Type B pancreatic cell (in vitro differentiated cells): Measurements from ENCODE around the gene AVPR2. TPM values are rescaled to one million over a fixed set of nuclear protein-coding genes. Genes with fewer than 3 reads are reported as not detected.

Experiments
- DNase-seq: peaks from one replicate; pipeline ENCODE4 v3.0.0; 2021; ENCODE audit warnings: mixed read lengths; ENCODE audit not compliant: unreplicated experiment; ENCODE audit errors: extremely low spot score
- H3K27ac Mint-ChIP-seq: 2 replicates; pipeline ENCODE4 v1.8.0; 2021; ENCODE audit warnings: mild to moderate bottlenecking, mixed read lengths
- H3K27me3 Mint-ChIP-seq: 2 replicates; pipeline ENCODE4 v1.8.0; 2021; ENCODE audit warnings: mixed read lengths
- H3K36me3 Mint-ChIP-seq: 2 replicates; pipeline ENCODE4 v1.8.0; 2021; ENCODE audit warnings: mixed read lengths
- H3K4me1 Mint-ChIP-seq: one replicate; pipeline ENCODE4 v1.8.0; 2021; ENCODE audit warnings: mixed read lengths; ENCODE audit not compliant: unreplicated experiment
- H3K4me3 Mint-ChIP-seq: 2 replicates; pipeline ENCODE4 v1.8.0; 2021; ENCODE audit warnings: mild to moderate bottlenecking, mixed read lengths
- H3K9me3 Mint-ChIP-seq: 2 replicates; pipeline ENCODE4 v1.8.0; 2021; ENCODE audit warnings: mixed read lengths
- total RNA-seq: library from RNA; stranded (reverse); gene quantifications from 2 replicates; pipeline ENCODE4 v1.2.1, GENCODE V29; 2021; ENCODE audit warnings: low replicate concordance
- TF ChIP-seq, protein P1 (sequence below): fragments of 200-600 bp; sonication (generic); conservative IDR thresholded peaks from 2 replicates; pipeline ENCODE4 v1.5.0; 2021; ENCODE audit warnings: antibody characterized with exemption, mild to moderate bottlenecking

AVPR2 gene
- total RNA-seq, 1 donor from 2014 or later = not detected

DNA sequence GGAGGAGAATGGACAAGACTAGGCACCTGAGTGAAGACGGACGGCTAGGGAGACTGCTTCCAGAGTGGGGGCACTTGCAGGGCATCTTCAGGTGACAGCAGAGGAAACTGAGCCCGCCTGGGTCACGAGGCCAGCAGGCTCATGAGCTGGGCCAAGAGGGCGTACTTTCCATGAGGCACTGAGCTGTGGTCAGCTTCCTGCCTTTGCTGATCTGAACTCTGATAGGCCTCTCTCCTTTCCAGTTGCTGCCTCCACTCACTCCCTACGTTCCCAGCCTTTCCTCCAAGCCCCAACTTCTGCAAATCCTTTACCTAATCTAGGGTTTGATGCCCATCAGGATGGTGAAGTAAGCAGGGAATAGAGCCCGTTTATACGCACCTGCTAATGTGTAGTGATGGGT, 17.1 kb upstream of the AVPR2 start:
- H3K36me3 Mint-ChIP-seq = no peaks in the 10 kb centered on the region
- no peaks in the 10 kb centered on the region for H3K4me1 Mint-ChIP-seq
- TF ChIP-seq, protein P1, sequence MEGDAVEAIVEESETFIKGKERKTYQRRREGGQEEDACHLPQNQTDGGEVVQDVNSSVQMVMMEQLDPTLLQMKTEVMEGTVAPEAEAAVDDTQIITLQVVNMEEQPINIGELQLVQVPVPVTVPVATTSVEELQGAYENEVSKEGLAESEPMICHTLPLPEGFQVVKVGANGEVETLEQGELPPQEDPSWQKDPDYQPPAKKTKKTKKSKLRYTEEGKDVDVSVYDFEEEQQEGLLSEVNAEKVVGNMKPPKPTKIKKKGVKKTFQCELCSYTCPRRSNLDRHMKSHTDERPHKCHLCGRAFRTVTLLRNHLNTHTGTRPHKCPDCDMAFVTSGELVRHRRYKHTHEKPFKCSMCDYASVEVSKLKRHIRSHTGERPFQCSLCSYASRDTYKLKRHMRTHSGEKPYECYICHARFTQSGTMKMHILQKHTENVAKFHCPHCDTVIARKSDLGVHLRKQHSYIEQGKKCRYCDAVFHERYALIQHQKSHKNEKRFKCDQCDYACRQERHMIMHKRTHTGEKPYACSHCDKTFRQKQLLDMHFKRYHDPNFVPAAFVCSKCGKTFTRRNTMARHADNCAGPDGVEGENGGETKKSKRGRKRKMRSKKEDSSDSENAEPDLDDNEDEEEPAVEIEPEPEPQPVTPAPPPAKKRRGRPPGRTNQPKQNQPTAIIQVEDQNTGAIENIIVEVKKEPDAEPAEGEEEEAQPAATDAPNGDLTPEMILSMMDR = no peak
- no peak for DNase-seq
- no peak overlapping the region for H3K27ac Mint-ChIP-seq
- no peaks in the 10 kb centered on the region for H3K9me3 Mint-ChIP-seq
- no peak overlapping the region for H3K4me3 Mint-ChIP-seq
- peaks cover 45% of the 10 kb centered on the region for H3K27me3 Mint-ChIP-seq

DNA sequence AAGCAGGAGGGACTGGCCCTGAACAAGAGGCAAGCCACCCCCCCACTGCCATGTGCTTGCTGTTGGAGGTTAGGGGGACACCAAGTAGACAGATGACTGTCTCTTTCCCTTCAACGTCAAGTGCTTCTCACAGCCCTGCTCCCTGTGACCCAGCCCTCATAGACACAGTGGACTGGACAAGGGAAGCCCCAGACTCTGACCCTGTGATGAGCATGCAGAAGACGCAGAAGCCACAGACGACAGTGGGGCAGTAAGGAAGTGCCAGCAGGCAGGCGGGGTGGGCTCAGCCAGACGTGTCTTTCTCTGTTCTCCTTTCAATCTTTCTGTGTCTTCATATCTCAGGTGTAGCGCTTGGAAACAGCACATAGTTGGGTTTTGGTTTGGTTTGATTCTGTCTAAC, 16.1 kb upstream of the AVPR2 start:
- no peak for DNase-seq
- Mint-ChIP-seq H3K36me3 (no peaks in the 10 kb centered on the region), H3K27ac (no peak overlapping the region), H3K27me3 (peaks cover 44% of the 10 kb centered on the region), H3K4me1 (no peaks in the 10 kb centered on the region), H3K9me3 (no peaks in the 10 kb centered on the region), H3K4me3 (no peak overlapping the region)
- TF ChIP-seq, protein P1 = no peak

DNA sequence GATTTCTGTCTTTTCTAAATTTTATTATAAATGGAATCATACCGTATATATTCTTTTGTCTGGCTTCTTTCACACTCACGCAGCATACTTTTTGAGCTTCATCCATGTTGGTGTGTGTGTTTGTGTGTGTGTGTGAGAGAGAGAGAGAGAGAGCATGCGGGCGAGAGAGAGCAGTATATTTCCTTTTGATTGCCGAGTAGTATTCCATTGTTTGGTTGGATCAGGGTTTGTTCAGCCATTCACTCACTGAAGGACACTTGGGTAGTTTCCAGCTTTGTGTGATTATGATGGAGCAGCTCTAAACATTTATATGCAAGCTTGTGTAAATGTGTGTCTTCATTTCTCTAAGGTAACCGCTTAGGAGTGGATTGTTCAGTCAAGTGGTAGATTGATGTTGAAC, 15.3 kb upstream of the AVPR2 start:
- Mint-ChIP-seq H3K4me1 (no peaks in the 10 kb centered on the region), H3K9me3 (no peaks in the 10 kb centered on the region), H3K4me3 (no peak overlapping the region), H3K36me3 (no peaks in the 10 kb centered on the region), H3K27ac (no peak overlapping the region), H3K27me3 (peaks cover 38% of the 10 kb centered on the region)
- DNase-seq = no peak
- TF ChIP-seq, protein P1 = no peak

DNA sequence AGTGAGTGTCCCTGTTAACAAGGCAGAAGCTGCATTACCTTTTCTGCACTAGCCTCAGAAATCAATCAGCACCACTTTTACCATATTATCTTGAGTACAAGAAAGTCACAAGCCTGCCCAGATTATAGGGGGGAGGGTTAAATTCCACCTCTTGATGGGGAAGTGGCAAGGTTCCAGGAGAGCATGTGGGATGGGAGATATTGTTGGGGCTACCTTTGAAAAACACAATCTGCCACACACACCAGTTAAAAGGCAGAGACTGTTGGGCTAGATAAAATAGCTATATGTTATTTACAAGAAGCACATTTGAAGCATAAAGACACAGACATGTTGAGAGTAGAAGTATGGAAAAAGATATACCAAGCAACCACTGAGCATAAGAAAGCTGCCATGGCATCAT, 6.6 kb upstream of the AVPR2 start:
- H3K4me3 Mint-ChIP-seq = no peak overlapping the region
- TF ChIP-seq, protein P1 = no peak
- no peaks in the 10 kb centered on the region for H3K4me1 Mint-ChIP-seq
- no peaks in the 10 kb centered on the region for H3K9me3 Mint-ChIP-seq
- DNase-seq = no peak
- H3K27ac Mint-ChIP-seq = no peak overlapping the region
- no peaks in the 10 kb centered on the region for H3K36me3 Mint-ChIP-seq
- peaks cover 3% of the 10 kb centered on the region for H3K27me3 Mint-ChIP-seq

DNA sequence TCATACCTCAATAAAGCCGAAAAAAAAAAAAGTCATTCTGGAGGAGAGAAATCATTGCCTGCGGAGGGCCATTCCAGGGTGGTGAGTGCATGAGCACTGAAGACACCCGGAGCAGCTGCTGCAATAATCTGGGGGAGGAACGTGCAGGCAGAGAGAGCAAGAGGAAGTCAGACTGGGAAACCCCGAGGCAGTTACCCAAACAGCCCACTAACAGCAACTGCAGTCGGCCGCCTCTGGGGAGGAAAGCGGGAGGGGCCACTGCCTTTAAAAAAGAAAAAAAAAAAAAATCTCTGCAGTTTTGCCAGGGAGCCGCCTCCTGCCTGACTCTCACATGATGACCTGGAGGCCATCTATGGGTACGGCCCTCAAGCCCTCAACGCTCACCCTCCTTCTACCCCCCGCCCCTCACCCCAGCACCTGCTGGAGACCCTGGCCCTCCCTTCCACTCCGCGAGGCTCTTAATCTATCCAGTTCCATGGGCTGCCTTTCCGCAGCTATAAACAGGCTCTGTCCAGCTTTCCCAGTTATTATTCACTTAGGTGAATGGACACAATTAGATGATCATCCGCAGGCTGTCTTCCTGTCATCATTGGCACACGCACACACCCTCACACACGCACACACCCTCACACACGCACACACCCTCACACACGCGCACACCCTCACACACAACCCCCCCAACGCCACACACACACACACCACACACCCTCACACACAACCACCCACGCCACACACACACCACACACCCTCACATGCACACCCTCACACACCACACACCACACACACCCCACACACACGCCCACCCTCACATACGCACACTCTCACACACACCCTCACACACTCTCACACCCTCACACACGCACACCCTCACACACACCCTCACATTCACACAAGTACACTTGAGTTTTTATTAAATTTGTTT, 3.4 kb upstream of the AVPR2 start:
- H3K36me3 Mint-ChIP-seq = no peaks in the 10 kb centered on the region
- TF ChIP-seq, protein P1 = no peak
- peaks cover 3% of the 10 kb centered on the region for H3K27me3 Mint-ChIP-seq
- H3K4me1 Mint-ChIP-seq = no peaks in the 10 kb centered on the region
- no peak overlapping the region for H3K27ac Mint-ChIP-seq
- peak overlapping the region; percentile 6 for H3K4me3 Mint-ChIP-seq
- no peak for DNase-seq
- H3K9me3 Mint-ChIP-seq = no peaks in the 10 kb centered on the region
